Activated CD4-positive, alpha-beta T cell treated with anti-CD3 and anti-CD28 coated beads for 36 hours (primary cell): Measurements from ENCODE around the gene DZIP1. TPM values are rescaled to one million over a fixed set of nuclear protein-coding genes. Genes with fewer than 3 reads are reported as not detected.

Experiments
- ATAC-seq: fragments of 200-7000 bp; cut with Tn5 transposase; one replicate; pipeline ENCODE4 v1.10.0; 2021; ENCODE audit warnings: mild to moderate bottlenecking, moderate library complexity
- CTCF ChIA-PET: fragments of 350-600 bp; sonication (Branson Sonifier 250); formaldehyde crosslinking; loops from one replicate; lab custom pipeline; 2021; ENCODE audit warnings: antibody characterized with exemption; lab: Charles Lee
- POLR2A ChIA-PET: fragments of 350-600 bp; sonication (Branson Sonifier 250); formaldehyde crosslinking; loops from one replicate; lab custom pipeline; 2021; ENCODE audit warnings: antibody characterized with exemption, inconsistent platforms; lab: Charles Lee
- DNase-seq: peaks from one replicate; pipeline ENCODE4 v3.0.0-alpha.2; 2020
- H3K27ac Mint-ChIP-seq: one replicate; pipeline ENCODE4 v1.8.0; 2021; ENCODE audit warnings: mixed read lengths
- H3K27me3 Mint-ChIP-seq: one replicate; pipeline ENCODE4 v1.8.0; 2021; ENCODE audit warnings: mixed read lengths
- H3K36me3 Mint-ChIP-seq: one replicate; pipeline ENCODE4 v1.8.0; 2021; ENCODE audit warnings: low read depth, mixed read lengths
- H3K4me1 Mint-ChIP-seq: one replicate; pipeline ENCODE4 v1.8.0; 2021; ENCODE audit warnings: mixed read lengths
- H3K4me3 Mint-ChIP-seq: one replicate; pipeline ENCODE4 v1.8.0; 2021; ENCODE audit warnings: mild to moderate bottlenecking, moderate library complexity, mixed read lengths
- H3K9me3 Mint-ChIP-seq: one replicate; pipeline ENCODE4 v1.8.0; 2021; ENCODE audit warnings: low read depth, mixed read lengths
- intact Hi-C, 2 experiments: fragments of 100-400 bp; cut with DNase I in 1 of 2; cut with micrococcal nuclease in 1 of 2; formaldehyde crosslinking; loops; one replicate each; pipeline versions ENCODE4 v1.14.2 to v1.15.1; 2022 to 2024; cut with DNase I, micrococcal nuclease
- total RNA-seq, 2 experiments: library from RNA; stranded (reverse); gene quantifications; one replicate each; pipeline ENCODE4 v1.2.3, GENCODE V29; 2021

The DZIP1 gene
- total RNA-seq, 2 experiments from 2014 or later = 0.33 to 0.39 TPM

GRCh38 chr13:95623141-95623540 lies 21.4 kb downstream of the DZIP1 start:
- DNase-seq (no peak), ATAC-seq (no peak)
- Mint-ChIP-seq H3K27ac (no peak overlapping the region), H3K9me3 (no peaks in the 10 kb centered on the region), H3K27me3 (peaks cover 7% of the 10 kb centered on the region), H3K4me3 (no peak overlapping the region), H3K4me1 (no peaks in the 10 kb centered on the region), H3K36me3 (no peaks in the 10 kb centered on the region)
- ChIA-PET POLR2A (no interaction called here), CTCF (interaction anchor here (1.3 to 4.6 kb wide), 4 partner anchors 14 to 212 kb away, joined by 5 to 88 read pairs (median 30); no protein-coding TSS in a partner anchor)
- intact Hi-C loops = no loop called here

DNA sequence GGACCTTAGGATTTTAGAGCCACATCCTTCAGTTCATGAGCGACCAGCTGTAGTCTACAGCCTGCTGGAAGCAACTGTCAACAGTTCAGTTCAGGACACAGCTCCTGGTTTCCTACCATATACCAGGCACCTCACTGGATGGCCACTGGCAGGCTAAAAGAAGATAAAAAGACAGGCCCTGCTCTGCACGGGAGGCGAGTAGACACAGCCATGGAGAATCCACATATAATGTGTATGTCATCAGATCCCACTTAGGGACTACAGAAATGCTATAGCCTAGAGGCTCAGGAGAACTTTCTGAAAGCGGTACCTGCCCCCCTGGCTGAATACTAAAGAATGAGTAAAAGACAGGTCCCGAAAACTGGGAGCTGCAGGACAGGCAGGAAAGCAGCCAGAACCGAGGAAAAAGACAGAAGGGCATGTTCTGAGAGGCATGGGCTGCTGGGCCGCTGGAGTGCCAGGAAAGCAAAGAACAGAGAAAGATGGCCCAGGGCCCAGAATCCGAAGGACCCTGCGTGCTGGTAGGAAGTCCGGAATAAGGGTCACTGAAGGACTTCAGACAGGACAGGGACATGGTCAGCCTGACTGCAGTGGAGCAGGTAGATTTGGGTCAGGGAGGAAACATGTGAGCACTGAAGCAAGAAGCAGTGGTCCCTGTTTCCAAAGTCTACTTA lies 23.5 kb downstream of the DZIP1 start:
- no peak overlapping the region for H3K4me3 Mint-ChIP-seq
- DNase-seq = no peak
- CTCF ChIA-PET = interaction anchor here (0.6 to 4.2 kb wide), 8 partner anchors 10 to 214 kb away, joined by 3 to 45 read pairs (median 3); no protein-coding TSS in a partner anchor
- no peak for ATAC-seq
- POLR2A ChIA-PET = interaction anchor here (0.6 kb wide), 1 partner anchor 13 kb away, joined by 3 read pairs; no protein-coding TSS in a partner anchor
- intact Hi-C loops = no loop called here
- H3K27ac Mint-ChIP-seq = no peak overlapping the region
- no peaks in the 10 kb centered on the region for H3K9me3 Mint-ChIP-seq
- no peaks in the 10 kb centered on the region for H3K36me3 Mint-ChIP-seq
- no peaks in the 10 kb centered on the region for H3K4me1 Mint-ChIP-seq
- H3K27me3 Mint-ChIP-seq = peaks cover 7% of the 10 kb centered on the region

DNA sequence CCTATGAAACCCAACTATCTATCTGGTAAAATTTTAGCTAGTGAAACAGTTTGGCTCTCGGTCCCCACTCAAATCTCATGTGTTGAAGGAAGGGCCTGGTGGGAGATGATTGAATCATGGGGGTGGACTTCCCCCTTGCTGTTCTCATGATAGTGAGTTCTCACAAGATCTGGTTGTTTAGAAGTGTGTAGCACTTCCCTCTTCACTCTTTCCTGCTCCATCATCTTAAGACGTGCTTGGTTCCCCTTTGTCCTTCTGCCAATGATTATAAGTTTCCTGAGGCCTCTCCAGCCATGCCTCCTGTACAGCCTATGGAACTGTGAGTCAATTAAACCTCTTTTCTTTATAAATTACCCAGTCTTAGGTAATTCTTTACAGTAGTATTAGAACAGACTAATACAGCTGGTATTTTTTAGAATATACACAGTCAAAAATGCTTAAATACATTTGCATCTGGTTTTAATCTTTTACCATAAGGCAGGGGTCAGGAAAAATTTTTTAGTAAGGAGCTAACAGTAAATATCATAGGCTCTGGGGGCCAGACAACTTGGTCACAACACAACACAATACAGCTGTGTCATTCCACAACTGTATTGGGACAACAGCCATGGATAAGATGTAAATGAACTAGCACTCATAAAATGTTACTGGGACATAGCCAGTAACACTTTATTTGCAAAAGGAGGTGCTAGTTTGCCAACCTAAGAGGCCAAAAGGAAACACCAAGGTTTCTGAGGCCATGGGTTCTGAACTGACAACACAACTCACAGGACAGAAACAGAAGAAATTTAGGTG lies 24.3 kb downstream of the DZIP1 start:
- H3K4me3 Mint-ChIP-seq = no peak overlapping the region
- POLR2A ChIA-PET = no interaction called here
- intact Hi-C loops = no loop called here
- DNase-seq = no peak
- no peaks in the 10 kb centered on the region for H3K36me3 Mint-ChIP-seq
- no peak overlapping the region for H3K27ac Mint-ChIP-seq
- no peaks in the 10 kb centered on the region for H3K9me3 Mint-ChIP-seq
- H3K27me3 Mint-ChIP-seq = peaks cover 4% of the 10 kb centered on the region
- no peak for ATAC-seq
- CTCF ChIA-PET = interaction anchor here (0.7 to 4.2 kb wide), 4 partner anchors 11 to 215 kb away, joined by 3 to 45 read pairs (median 10); no protein-coding TSS in a partner anchor
- no peaks in the 10 kb centered on the region for H3K4me1 Mint-ChIP-seq

- ChIA-PET POLR2A (no interaction called here), CTCF (interaction anchor here (0.6 kb wide), 1 partner anchor 17 kb away, joined by 3 read pairs; no protein-coding TSS in a partner anchor)
- no peak overlapping the region for H3K27ac Mint-ChIP-seq
- no peak overlapping the region for H3K4me3 Mint-ChIP-seq
- ATAC-seq (no peak), DNase-seq (no peak)
- no peaks in the 10 kb centered on the region for H3K9me3 Mint-ChIP-seq
- H3K27me3 Mint-ChIP-seq = no peaks in the 10 kb centered on the region
- H3K4me1 Mint-ChIP-seq = no peaks in the 10 kb centered on the region
- H3K36me3 Mint-ChIP-seq = no peaks in the 10 kb centered on the region
- intact Hi-C loops = no loop called here
Observed at GRCh38 chr13:95615539-95615938, 29.0 kb downstream of the DZIP1 start.

DNA sequence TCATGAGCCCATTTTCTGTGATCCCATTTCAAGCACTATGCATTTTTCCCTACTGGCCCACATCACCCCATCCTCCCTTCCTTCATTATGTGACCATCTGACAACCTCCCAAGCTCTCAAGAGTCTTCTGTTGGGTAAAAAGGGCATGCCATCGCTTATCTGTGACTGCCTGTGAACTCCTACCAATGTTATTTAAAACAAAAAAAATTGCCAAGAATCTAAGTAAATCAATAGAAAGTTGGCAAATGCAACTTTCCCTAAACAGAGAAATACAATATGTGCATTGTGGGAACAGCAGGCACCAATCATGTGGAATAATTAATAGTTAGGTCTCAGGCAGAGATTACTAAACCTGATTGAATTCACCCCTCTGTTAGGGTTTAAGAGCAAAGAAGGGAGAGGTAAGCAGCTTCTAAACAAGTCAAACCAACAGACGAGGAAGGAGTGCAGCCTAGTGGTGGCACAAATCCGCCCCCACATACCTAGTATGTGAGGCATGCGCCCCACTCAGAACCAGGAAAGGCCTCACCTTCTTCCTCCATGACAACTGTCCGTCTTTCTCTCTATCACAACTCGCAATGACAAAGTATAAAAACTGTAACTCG lies 29.8 kb downstream of the DZIP1 start:
- Mint-ChIP-seq H3K36me3 (no peaks in the 10 kb centered on the region), H3K4me1 (no peaks in the 10 kb centered on the region), H3K27me3 (no peaks in the 10 kb centered on the region), H3K27ac (no peak overlapping the region), H3K4me3 (no peak overlapping the region), H3K9me3 (no peaks in the 10 kb centered on the region)
- POLR2A ChIA-PET = no interaction called here
- CTCF ChIA-PET = interaction anchor here (1.2 kb wide), 1 partner anchor 9 kb away, joined by 3 read pairs; no protein-coding TSS in a partner anchor
- ATAC-seq = no peak
- no peak for DNase-seq
- intact Hi-C loops = no loop called here

GRCh38 chr13:95608640-95609323 lies 35.7 kb downstream of the DZIP1 start:
- H3K36me3 Mint-ChIP-seq = no peaks in the 10 kb centered on the region
- H3K27ac Mint-ChIP-seq = no peak overlapping the region
- DNase-seq = no peak
- ChIA-PET POLR2A (no interaction called here), CTCF (interaction anchor here (1.3 to 3.0 kb wide), 2 partner anchors 14 to 225 kb away, joined by 3 to 16 read pairs; no protein-coding TSS in a partner anchor)
- no peak overlapping the region for H3K4me3 Mint-ChIP-seq
- intact Hi-C loops = no loop called here
- H3K9me3 Mint-ChIP-seq = no peaks in the 10 kb centered on the region
- no peaks in the 10 kb centered on the region for H3K4me1 Mint-ChIP-seq
- no peak for ATAC-seq
- H3K27me3 Mint-ChIP-seq = peaks cover 8% of the 10 kb centered on the region

DNA sequence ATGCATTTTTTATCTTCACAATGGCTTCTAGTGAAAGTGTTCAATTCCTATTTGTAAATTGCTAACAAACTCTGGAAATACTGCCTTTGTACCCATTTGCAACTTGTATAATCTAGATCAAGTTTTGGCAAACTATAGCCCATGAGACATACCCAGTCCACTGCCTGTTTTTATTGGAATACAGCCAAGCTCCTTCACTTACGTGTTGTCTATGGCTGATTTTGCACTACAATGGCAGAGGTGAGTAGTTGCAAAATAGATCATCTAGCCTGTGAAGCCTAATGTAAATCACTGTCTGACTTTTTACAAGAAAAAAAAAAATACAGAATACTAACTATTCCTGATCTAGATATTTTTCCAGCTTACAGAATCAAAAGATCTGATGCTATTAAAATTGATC lies 37.1 kb downstream of the DZIP1 start:
- ChIA-PET CTCF (interaction anchor here (0.7 to 1.1 kb wide), 2 partner anchors 16 to 226 kb away, joined by 3 to 5 read pairs; no protein-coding TSS in a partner anchor), POLR2A (interaction anchor here (0.6 kb wide), 1 partner anchor 14 kb away, joined by 3 read pairs; no protein-coding TSS in a partner anchor)
- intact Hi-C loops = no loop called here
- DNase-seq (no peak), ATAC-seq (no peak)
- Mint-ChIP-seq H3K36me3 (no peaks in the 10 kb centered on the region), H3K9me3 (no peaks in the 10 kb centered on the region), H3K27ac (no peak overlapping the region), H3K27me3 (peaks cover 12% of the 10 kb centered on the region), H3K4me1 (no peaks in the 10 kb centered on the region), H3K4me3 (no peak overlapping the region)

DNA sequence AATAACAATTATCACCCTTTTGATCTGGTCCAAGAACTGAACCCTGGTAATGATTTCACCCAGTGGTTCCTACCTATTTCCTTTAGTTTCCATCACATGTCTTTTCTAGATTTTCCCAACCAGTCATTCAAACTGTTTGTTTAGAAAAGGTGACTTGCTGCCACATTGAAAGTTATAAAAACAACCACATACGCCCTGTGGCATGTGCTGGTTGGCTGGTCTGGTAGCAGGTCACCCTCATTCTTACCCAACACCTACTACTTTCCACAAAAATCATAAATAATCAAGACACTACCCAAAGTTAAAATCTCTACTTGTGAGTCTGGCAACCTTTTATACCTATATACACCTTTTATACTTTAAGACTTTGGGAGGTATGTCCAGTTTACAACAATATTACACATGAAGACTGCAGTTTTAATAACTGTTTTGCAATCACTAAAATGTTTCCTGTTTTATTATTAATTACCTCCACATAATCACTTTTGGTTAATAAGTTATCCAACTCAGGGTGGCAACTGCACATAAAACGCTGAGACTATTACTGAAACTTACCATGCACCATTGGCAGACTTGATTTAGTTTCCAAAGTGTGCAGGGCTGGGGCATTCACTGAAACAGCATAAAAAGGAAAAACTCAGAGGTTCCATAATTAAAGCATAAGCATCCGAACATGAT lies 38.9 kb downstream of the DZIP1 start:
- Mint-ChIP-seq H3K36me3 (no peaks in the 10 kb centered on the region), H3K27me3 (peaks cover 21% of the 10 kb centered on the region), H3K27ac (no peak overlapping the region), H3K4me1 (no peaks in the 10 kb centered on the region), H3K4me3 (no peak overlapping the region), H3K9me3 (no peaks in the 10 kb centered on the region)
- ATAC-seq = no peak
- no peak for DNase-seq
- intact Hi-C loops = no loop called here
- ChIA-PET POLR2A (no interaction called here), CTCF (no interaction called here)

- DNase-seq = no peak
- no peaks in the 10 kb centered on the region for H3K4me1 Mint-ChIP-seq
- peaks cover 21% of the 10 kb centered on the region for H3K27me3 Mint-ChIP-seq
- intact Hi-C loops = no loop called here
- ATAC-seq = no peak
- ChIA-PET CTCF (no interaction called here), POLR2A (no interaction called here)
- no peak overlapping the region for H3K27ac Mint-ChIP-seq
- H3K9me3 Mint-ChIP-seq = no peaks in the 10 kb centered on the region
- no peaks in the 10 kb centered on the region for H3K36me3 Mint-ChIP-seq
- H3K4me3 Mint-ChIP-seq = no peak overlapping the region
Observed at GRCh38 chr13:95604556-95604915, 40.0 kb downstream of the DZIP1 start.

DNA sequence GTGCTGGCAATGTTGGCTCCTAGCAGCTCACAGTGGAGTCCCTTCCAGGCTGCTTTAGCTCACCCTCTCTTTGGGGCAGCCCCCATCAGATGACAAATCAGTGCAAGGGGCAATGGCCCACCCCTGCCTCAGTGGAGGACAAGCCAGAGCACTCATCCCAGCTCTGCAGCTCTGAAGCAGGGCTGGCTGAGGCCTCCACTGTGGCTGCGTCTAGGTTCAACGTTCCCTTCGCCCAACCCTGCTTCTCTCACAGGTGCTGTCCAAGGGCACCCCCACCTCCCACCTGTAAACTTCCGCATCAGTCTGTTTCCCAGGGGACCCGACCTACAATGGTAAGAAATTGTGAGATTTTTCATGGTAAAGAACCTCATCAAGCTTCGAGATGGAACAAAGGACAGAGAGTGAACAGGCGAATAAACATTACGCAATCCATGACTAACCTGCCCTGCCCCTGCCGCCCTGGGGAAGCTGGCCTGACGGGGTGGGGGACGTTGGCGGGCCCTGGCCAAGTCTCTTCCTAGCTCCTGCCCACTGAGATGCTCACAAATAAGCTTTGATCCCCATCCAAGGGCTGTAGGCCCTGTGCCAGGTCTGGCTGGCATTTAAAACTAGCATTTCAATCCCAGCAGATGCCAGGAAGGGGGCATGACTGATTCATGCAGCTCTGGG lies 40.5 kb downstream of the DZIP1 start:
- intact Hi-C loops = no loop called here
- no peaks in the 10 kb centered on the region for H3K36me3 Mint-ChIP-seq
- CTCF ChIA-PET = interaction anchor here (0.6 kb wide), 1 partner anchor 161 kb away, joined by 3 read pairs; no protein-coding TSS in a partner anchor

More for the DNA sequence above, 40.5 kb downstream of the DZIP1 start:
- no peak overlapping the region for H3K4me3 Mint-ChIP-seq
- peaks cover 24% of the 10 kb centered on the region for H3K27me3 Mint-ChIP-seq
- ATAC-seq = no peak
- DNase-seq = no peak
- no peaks in the 10 kb centered on the region for H3K9me3 Mint-ChIP-seq
- POLR2A ChIA-PET = no interaction called here
- no peaks in the 10 kb centered on the region for H3K4me1 Mint-ChIP-seq
- no peak overlapping the region for H3K27ac Mint-ChIP-seq
